ENCODE measurements around the gene TMEM43. TPM values are rescaled to one million over a fixed set of nuclear protein-coding genes. Genes with fewer than 3 reads are reported as not detected.

Gene TMEM43
- total RNA-seq, 1 donor from 2014 or later: 42.7 TPM

GRCh38 chr3:14154895-14155440 lies 30.1 kb downstream of the TMEM43 start:
- no peaks in the 10 kb centered on the region for H3K9me3 Mint-ChIP-seq
- no peaks in the 10 kb centered on the region for H3K4me1 Mint-ChIP-seq
- no peaks in the 10 kb centered on the region for H3K27me3 Mint-ChIP-seq (ENCODE audit: low read depth)
- no peak for TF ChIP-seq CTCF (conservative IDR thresholded peaks at IDR 0.05)
- no peak for DNase-seq (ENCODE audit: low read depth, low spot score)
- H3K27ac Mint-ChIP-seq (ENCODE audit: unreplicated experiment): no peak overlapping the region
- H3K4me3 Mint-ChIP-seq: no peak overlapping the region
- peaks cover 34% of the 10 kb centered on the region for H3K36me3 Mint-ChIP-seq (ENCODE audit: low read depth)

GRCh38 chr3:14156201-14156600 lies 31.3 kb downstream of the TMEM43 start:
- Mint-ChIP-seq H3K9me3 (peaks cover 4% of the 10 kb centered on the region), H3K36me3 (ENCODE audit: low read depth) (peaks cover 41% of the 10 kb centered on the region), H3K4me3 (no peak overlapping the region), H3K27ac (ENCODE audit: unreplicated experiment) (peak overlapping the region; percentile 20), H3K27me3 (ENCODE audit: low read depth) (no peaks in the 10 kb centered on the region), H3K4me1 (no peaks in the 10 kb centered on the region)
- no peak for TF ChIP-seq CTCF (conservative IDR thresholded peaks at IDR 0.05)
- DNase-seq (ENCODE audit: low read depth, low spot score): no peak

DNA sequence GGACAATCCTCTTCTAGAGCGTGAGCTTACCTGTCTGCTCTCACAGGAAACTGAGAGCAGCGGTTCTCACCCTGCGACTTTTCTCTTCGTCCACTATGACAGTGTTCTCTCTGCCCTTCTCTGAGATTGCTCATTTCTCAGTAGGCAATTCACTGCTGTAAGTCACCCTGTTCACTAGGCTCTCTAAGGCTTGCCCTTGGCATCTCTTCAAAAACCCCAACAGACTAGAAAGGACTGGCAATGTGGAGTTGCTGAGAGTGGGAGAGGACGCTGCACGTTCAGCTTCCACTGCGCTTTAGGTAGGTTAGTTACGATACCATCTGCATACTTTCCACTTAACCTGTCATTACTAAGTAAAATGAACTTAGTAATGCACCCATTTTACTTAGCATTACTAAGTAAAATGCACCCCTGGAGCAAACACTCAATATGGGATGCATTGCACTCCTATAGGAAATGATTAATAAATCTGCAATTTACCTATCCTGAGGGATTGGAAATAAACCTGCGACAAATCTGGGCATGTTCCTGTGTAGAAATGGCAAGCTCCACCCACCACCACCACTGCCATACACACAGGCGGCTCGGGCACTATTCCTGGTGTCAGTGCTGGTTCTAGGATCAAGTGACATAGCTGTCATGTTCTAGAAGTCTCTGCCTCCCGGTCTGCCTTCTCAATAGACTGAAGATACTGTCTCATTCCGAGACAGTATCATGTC lies 32.1 kb downstream of the TMEM43 start:
- Mint-ChIP-seq H3K4me3 (no peak overlapping the region), H3K36me3 (ENCODE audit: low read depth) (peaks cover 49% of the 10 kb centered on the region), H3K9me3 (peaks cover 9% of the 10 kb centered on the region), H3K4me1 (no peaks in the 10 kb centered on the region), H3K27ac (ENCODE audit: unreplicated experiment) (no peak overlapping the region), H3K27me3 (ENCODE audit: low read depth) (no peaks in the 10 kb centered on the region)
- no peak for TF ChIP-seq CTCF (conservative IDR thresholded peaks at IDR 0.05)
- DNase-seq (ENCODE audit: low read depth, low spot score): no peak

DNA sequence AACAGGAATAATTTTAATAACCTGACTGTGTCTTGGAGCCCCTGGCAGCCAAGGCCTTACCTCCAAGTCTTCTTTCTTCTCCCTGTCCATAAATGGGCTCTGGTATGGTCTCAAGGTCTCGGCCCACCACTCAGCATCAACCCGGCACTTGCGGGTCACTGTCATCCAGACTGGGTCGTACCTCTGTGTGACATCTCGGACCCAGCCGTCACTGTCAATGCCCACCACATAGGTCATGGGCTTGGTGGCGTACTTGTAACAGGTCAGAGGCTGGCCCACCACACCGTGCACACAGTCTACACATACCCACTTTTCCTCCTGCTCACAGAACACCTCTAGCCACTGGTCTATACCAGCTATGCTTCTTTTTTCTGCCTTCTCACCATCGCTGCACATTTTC lies 33.1 kb downstream of the TMEM43 start:
- H3K27me3 Mint-ChIP-seq (ENCODE audit: low read depth): no peaks in the 10 kb centered on the region
- peaks cover 13% of the 10 kb centered on the region for H3K9me3 Mint-ChIP-seq
- no peak for DNase-seq (ENCODE audit: low read depth, low spot score)
- H3K27ac Mint-ChIP-seq (ENCODE audit: unreplicated experiment): no peak overlapping the region
- no peaks in the 10 kb centered on the region for H3K4me1 Mint-ChIP-seq
- no peak overlapping the region for H3K4me3 Mint-ChIP-seq
- peaks cover 56% of the 10 kb centered on the region for H3K36me3 Mint-ChIP-seq (ENCODE audit: low read depth)
- no peak for TF ChIP-seq CTCF (conservative IDR thresholded peaks at IDR 0.05)

DNA sequence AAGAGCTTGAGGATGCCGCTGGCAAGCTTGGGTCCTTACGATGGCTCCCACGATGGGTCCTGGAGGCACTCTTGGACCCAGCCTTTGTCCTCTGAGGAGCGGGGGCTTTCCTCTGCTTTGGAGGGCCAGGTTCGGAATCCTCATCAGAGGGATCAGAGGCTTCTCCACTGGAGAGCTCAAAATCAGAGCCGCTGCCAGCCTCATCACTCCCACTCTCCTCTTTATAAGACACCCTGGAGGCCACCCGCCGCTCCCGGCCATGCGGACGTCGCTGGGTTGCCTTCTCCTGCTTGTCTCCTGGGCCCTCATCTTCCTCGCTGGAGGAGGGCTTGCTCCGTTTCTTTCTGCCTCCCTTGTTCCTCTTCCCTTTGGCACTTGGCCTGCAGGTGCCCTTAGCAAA lies 33.5 kb downstream of the TMEM43 start:
- H3K27ac Mint-ChIP-seq (ENCODE audit: unreplicated experiment): no peak overlapping the region
- no peaks in the 10 kb centered on the region for H3K4me1 Mint-ChIP-seq
- H3K36me3 Mint-ChIP-seq (ENCODE audit: low read depth): peaks cover 60% of the 10 kb centered on the region
- TF ChIP-seq CTCF (conservative IDR thresholded peaks at IDR 0.05): no peak
- H3K4me3 Mint-ChIP-seq: no peak overlapping the region
- DNase-seq (ENCODE audit: low read depth, low spot score): no peak
- peaks cover 13% of the 10 kb centered on the region for H3K9me3 Mint-ChIP-seq
- no peaks in the 10 kb centered on the region for H3K27me3 Mint-ChIP-seq (ENCODE audit: low read depth)

Data from neural crest cell (in vitro differentiated cells).